ENCODE measurements around the gene MAD1L1.
A peak's percentile ranks its signal among the peaks of the same experiment; 100 is the strongest.
"Not testable (repeated sequence)": the region's sequence is repeated elsewhere in the genome, so short reads cannot be mapped to it uniquely, and the experiment has no call there.

The MAD1L1 gene

DNA sequence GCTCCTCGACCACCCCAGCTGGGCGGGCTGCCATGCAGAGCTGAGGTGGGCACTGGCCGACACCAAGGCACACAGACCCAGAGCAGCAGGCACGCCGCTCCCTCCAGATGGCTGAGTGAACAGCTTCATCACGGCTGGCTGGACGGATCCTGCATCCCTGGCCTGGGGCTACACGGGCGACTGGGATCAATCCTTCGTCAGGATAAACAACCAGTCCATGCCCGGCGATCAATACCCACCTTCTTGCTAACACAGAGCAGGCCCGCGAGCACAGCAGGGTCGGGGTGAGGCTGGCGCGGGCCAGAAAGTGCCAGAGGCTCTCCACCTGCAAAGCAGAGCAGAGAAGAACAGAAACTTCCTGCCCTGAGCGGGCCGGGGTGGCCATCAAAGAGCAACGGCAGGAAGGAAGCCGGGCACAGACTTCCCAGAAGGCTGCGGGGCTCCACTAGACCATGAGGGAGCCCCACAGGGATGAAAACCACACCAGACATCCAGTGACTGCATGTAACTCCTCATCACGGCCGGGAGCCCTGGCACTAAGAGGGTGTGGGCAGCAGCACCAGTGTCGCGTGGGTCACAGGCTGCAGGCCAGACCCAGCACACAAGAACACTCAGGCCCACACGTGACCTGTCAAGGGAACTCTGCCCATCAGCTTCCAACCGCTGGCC, 166.4 kb downstream of the MAD1L1 start:
- no peak overlapping the region for H3K4me3 ChIP-seq (ENCODE audit: low read depth, low read length)
- TF ChIP-seq, protein P1, sequence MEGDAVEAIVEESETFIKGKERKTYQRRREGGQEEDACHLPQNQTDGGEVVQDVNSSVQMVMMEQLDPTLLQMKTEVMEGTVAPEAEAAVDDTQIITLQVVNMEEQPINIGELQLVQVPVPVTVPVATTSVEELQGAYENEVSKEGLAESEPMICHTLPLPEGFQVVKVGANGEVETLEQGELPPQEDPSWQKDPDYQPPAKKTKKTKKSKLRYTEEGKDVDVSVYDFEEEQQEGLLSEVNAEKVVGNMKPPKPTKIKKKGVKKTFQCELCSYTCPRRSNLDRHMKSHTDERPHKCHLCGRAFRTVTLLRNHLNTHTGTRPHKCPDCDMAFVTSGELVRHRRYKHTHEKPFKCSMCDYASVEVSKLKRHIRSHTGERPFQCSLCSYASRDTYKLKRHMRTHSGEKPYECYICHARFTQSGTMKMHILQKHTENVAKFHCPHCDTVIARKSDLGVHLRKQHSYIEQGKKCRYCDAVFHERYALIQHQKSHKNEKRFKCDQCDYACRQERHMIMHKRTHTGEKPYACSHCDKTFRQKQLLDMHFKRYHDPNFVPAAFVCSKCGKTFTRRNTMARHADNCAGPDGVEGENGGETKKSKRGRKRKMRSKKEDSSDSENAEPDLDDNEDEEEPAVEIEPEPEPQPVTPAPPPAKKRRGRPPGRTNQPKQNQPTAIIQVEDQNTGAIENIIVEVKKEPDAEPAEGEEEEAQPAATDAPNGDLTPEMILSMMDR (IDR thresholded peaks at IDR 0.05; ENCODE audit: low read depth, low read length), result no peak
- DNase-seq (ENCODE audit: low read depth, low spot score), result no peak
- in situ Hi-C loops (cut with HindIII; ENCODE audit: low sequenced_read_pairs), result no loop called here

DNA sequence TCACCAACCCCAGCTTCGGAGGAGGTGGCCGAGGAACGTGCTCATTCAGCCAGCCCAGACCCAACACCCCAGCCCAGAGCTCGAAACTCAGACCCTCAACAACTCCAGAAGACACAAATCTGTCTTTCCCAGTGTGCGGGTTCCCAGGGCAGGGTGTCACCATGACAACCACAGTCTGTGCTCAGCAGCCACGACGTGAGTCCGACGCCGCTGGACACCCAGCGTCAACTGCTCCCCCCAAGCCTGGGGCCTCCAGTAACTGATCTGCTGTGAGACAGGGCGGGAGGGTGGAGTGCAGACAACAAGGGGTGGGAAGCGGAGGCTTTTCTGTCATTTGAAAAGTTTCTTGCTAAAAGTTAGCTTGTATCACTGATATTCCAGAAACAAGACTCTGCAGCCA, 167.2 kb downstream of the MAD1L1 start:
- no peak for DNase-seq (ENCODE audit: low read depth, low spot score)
- TF ChIP-seq, protein P1 (IDR thresholded peaks at IDR 0.05; ENCODE audit: low read depth, low read length), result no peak
- H3K4me3 ChIP-seq (ENCODE audit: low read depth, low read length), result no peak overlapping the region
- in situ Hi-C loops (cut with HindIII; ENCODE audit: low sequenced_read_pairs), result no loop called here

DNA sequence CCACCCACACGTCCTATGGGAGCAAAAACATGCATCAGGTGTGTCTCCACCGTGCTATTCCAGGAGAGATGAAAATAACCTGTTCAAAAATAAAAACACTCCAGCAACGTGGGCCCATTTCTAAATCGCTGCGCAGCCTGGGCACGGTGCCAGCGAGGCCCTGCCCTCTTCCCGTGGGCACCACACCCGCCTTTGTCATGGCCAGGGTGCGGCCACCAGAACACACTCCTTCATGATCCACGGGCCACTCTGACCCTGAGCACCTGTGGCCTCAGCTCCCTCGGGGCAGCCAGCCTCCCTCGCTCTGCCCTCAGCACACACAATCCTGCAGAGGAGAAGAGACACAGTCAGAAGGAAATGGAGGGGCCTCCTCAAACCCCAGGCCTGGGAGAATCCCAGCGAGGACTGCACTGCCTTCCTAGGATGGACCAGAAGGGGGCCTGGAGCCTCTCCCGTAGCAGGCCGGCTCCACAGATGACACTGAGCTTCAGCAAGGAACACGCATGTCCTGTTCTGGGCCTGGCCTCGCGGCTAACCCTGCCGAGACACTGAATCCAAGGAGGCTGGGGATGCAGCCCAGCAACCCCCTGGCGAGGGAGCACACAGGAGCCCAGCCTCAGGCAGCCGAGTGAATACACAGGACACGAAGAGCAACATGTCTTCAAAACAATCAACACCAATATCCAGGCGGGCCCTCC, 169.0 kb downstream of the MAD1L1 start:
- H3K4me3 ChIP-seq (ENCODE audit: low read depth, low read length), result no peak overlapping the region
- TF ChIP-seq, protein P1 (IDR thresholded peaks at IDR 0.05; ENCODE audit: low read depth, low read length), result peak; percentile 59
- in situ Hi-C loops (cut with HindIII; ENCODE audit: low sequenced_read_pairs), result no loop called here
- DNase-seq (ENCODE audit: low read depth, low spot score), result peak; percentile 26

DNA sequence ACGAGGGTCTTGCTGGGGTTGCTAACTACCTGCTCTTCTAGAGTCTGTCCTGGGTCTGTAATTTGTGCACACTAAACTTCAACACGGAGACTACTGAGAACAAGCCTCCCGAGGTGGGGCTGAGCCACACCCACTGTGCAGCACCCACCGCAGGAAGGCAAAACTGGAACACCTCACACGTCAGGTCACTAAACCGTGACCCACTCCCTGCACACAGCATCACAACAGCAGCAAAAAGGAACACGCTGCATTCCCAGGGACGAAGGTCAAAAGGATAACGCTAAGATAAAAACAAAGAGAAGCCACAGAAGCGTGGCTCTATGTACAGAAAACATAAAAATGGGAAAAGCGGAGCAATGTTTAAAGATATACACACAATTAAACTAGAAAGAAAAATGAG, 170.1 kb downstream of the MAD1L1 start:
- TF ChIP-seq, protein P1 (IDR thresholded peaks at IDR 0.05; ENCODE audit: low read depth, low read length), result no peak
- no peak overlapping the region for H3K4me3 ChIP-seq (ENCODE audit: low read depth, low read length)
- in situ Hi-C loops (cut with HindIII; ENCODE audit: low sequenced_read_pairs), result no loop called here
- no peak for DNase-seq (ENCODE audit: low read depth, low spot score)

DNA sequence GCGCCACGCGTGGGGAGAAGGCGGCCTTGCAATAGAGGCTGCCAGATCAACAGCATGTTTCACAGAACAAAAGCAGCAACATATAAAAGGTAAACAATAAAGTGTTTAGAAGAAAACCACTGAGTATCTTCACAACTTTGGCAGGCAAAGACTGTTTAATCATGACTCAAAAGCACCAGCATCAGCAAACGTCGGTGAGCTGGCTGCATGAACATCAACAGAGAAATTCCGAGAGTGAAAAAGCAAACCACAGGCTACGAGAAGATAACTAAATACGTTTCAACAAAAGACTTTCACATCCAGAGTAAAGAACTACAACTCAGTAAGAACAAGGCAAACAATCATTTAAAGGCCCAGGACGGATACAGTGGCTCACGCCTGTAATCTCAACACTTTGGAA, 172.0 kb downstream of the MAD1L1 start:
- no peak overlapping the region for H3K4me3 ChIP-seq (ENCODE audit: low read depth, low read length)
- TF ChIP-seq, protein P1 (IDR thresholded peaks at IDR 0.05; ENCODE audit: low read depth, low read length), result no peak
- peak; percentile 79 for DNase-seq (ENCODE audit: low read depth, low spot score)
- in situ Hi-C loops (cut with HindIII; ENCODE audit: low sequenced_read_pairs), result no loop called here

DNA sequence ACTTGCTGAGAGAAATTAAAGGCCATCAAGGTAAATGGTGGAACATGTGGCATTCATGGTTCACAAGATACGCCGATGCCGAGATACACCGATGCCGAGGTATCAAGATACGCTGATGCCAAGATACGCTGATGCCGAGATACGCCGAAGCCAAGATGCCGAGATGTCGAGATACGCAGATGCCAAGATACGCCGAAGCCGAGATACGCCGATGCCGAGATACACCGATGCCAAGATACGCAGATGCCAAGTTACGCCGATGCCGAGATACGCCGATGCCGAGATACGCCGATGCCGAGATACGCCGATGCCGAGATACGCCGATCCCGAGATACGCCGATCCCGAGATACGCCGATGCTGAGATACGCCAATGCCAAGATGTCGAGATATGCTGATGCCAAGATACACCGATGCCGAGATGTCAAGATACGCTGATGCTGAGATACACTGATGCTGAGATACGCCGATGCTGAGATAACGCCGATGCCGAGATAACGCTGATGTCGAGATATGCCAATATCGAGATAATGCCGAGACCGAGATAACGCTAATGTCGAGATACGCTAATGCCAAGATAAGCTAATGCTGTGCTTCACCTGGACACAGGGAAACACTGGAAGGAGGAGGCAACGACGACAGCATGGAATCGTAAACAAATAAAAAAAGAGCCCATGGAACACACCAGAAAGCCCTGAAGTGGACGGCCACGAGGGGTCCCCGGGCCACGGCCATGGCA, 172.6 kb downstream of the MAD1L1 start:
- TF ChIP-seq, protein P1 (IDR thresholded peaks at IDR 0.05; ENCODE audit: low read depth, low read length), result no peak
- in situ Hi-C loops (cut with HindIII; ENCODE audit: low sequenced_read_pairs), result no loop called here
- H3K4me3 ChIP-seq (ENCODE audit: low read depth, low read length), result no peak overlapping the region
- DNase-seq (ENCODE audit: low read depth, low spot score), result no peak

DNA sequence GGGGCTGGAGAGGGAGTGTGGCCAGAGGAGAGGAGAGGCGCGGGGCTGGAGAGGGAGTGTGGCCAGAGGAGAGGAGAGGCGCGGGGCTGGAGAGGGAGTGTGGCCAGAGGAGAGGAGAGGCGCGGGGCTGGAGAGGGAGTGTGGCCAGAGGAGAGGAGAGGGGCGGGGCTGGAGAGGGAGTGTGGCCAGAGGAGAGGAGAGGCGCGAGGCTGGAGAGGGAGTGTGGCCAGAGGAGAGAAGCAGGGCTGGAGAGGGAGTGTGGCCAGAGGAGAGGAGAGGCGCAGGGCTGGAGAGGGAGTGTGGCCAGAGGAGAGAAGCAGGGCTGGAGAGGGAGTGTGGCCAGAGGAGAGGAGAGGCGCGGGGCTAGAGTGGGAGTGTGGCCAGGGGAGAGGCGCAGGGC, 174.5 kb downstream of the MAD1L1 start:
- DNase-seq (ENCODE audit: low read depth, low spot score); in situ Hi-C loops (cut with HindIII; ENCODE audit: low sequenced_read_pairs); H3K4me3 ChIP-seq (ENCODE audit: low read depth, low read length): not testable (repeated sequence)
